Epithelial cell of prostate (primary cell): ENCODE data around the gene SRD5A2.
A peak's percentile ranks its signal among the peaks of the same experiment; 100 is the strongest.

Source experiments
- DNase-seq: peaks from one replicate; pipeline ENCODE4 v3.0.0-alpha.2; 2011; ENCODE audit warnings: low read depth, low spot score
- H3K27ac ChIP-seq: fragments of 450-650 bp; 2 replicates; pipeline ENCODE4 v1.5.1; 2017; ENCODE audit warnings: mild to moderate bottlenecking

Gene SRD5A2

DNA sequence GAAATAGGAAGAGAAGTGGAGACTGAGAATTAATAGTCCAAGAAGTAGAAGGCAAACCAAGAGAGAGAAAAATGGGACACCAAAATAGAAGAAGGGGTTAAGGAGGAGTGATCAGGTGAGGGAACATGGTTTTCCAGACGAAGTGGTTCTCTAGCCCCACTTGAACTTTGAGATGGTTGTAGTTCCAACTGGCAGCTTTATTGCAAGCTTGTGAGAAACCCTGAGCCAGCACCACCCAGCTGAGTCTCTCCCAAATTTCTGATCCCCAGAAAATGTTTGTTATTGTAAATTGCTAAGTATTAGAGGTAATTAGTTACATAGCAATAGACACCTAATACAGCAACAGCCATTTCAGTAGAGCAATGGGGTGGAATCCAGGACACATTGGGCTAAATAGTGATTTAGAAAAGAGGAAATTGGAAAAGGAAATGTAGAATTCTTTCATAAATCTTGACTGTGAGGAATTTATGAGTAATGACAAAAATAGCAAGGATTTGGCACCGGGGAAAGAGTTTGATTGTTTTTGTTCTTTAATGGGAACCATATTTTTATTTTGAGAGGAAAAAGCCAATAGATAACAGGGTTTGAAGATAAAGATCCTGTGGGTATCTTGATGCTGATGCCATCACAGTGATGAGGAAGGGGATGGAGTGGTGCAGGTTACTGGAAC, 104.1 kb downstream of the SRD5A2 start:
- H3K27ac ChIP-seq = no peak overlapping the region

DNA sequence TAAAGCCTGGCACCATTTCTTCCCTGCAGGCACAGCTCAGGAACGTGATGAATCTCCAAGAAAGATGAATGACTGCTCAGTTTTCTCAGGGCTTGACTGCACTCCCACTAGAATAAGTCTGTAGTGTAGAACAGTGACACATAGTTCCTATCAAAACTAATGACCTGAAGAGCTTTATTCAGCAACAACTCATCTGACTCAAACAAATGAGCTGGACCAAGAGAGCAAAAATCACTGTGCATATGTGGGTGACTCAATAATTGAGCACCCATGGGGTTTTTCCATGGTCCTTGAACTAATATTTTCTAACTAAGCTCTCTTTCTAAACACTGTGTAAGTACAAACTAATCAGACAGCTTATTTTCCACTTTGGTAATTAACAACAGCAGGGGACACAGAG, 105.0 kb downstream of the SRD5A2 start:
- peak; percentile 1 for DNase-seq

More for the DNA sequence above, 104.1 kb downstream of the SRD5A2 start:
- DNase-seq = no peak

DNA sequence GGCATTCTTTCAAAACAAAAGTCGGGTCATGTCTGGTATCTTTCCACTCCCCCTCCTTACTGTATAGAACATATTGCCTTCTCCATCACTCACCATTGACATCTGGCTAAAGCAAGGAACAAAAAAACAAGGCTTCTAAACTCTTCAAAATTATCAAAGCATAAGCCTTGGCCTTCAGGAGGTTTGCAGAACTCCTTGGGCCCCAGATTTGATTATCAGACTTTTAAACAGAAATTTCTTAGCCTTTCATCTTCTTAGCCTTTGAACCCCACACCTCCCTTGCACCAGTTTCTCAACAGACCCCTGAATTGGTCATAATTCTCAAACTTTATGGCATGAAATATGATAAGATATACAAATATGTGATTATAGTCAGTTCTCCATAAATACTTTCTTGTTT, 106.4 kb downstream of the SRD5A2 start:
- no peak for DNase-seq
- no peak overlapping the region for H3K27ac ChIP-seq

More for the DNA sequence above, 105.0 kb downstream of the SRD5A2 start:
- no peak overlapping the region for H3K27ac ChIP-seq
